Tibial nerve (tissue), 4 donors: ENCODE measurements around the gene CCDC197.

Source experiments
- EP300 ChIP-seq, 2 donors: sonication (generic); formaldehyde crosslinking; IDR thresholded peaks; one replicate each; pipeline ENCODE4 v1.6.1; 2017; ENCODE audit warnings: antibody characterized with exemption in 2 of 2, mild to moderate bottlenecking in 1 of 2
- TF ChIP-seq, protein P1 (sequence below), 5 experiments: fragments of 200-600 bp in 3 of 5; fragments of 450-650 bp in 2 of 5; sonication (generic) in 3 of 5; IDR thresholded peaks; one replicate each; pipeline ENCODE4 v1.5.1; 2016 to 2019; ENCODE audit warnings: antibody characterized with exemption in 5 of 5, mild to moderate bottlenecking in 3 of 5, moderate library complexity in 2 of 5

DNA sequence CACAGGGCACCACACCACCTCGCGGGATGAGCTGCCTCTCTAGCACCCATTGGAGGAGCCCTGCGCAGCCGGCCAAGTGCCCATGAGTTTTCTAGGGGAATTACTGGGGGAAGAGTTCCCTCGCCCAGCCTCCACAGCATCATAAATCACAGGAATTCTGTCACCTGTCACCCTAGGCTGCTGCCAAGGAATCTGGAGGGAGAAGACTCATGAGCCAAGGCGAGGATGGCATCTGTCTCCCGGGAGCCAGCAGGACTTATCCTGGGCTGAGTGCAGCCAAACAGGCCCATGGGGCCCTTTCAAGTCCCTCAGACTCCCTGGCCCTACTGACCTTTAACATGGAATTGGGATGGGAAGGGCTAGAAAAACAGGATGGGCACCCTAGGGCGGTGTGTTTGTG lies 21.2 kb downstream of the CCDC197 start:
- TF ChIP-seq, protein P1, sequence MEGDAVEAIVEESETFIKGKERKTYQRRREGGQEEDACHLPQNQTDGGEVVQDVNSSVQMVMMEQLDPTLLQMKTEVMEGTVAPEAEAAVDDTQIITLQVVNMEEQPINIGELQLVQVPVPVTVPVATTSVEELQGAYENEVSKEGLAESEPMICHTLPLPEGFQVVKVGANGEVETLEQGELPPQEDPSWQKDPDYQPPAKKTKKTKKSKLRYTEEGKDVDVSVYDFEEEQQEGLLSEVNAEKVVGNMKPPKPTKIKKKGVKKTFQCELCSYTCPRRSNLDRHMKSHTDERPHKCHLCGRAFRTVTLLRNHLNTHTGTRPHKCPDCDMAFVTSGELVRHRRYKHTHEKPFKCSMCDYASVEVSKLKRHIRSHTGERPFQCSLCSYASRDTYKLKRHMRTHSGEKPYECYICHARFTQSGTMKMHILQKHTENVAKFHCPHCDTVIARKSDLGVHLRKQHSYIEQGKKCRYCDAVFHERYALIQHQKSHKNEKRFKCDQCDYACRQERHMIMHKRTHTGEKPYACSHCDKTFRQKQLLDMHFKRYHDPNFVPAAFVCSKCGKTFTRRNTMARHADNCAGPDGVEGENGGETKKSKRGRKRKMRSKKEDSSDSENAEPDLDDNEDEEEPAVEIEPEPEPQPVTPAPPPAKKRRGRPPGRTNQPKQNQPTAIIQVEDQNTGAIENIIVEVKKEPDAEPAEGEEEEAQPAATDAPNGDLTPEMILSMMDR (IDR thresholded peaks at IDR 0.05): no peak
- no peak for TF ChIP-seq EP300 (IDR thresholded peaks at IDR 0.05)
